ENCODE data around the gene SLC39A12. TPM values are rescaled to one million over a fixed set of nuclear protein-coding genes. Genes with fewer than 3 reads are reported as not detected.

The SLC39A12 gene
- total RNA-seq, 2 donors from 2014 or later = 0.14 TPM; not detected in 1

- H3K36me3 ChIP-seq = no peaks in the 10 kb centered on the region
- ATAC-seq (ENCODE audit: insufficient number of reproducible peaks, low FRiP score, low read depth) (no peak), DNase-seq (ENCODE audit: low spot score) (no peak)
- no peaks in the 10 kb centered on the region for H3K4me1 ChIP-seq (ENCODE audit: control insufficient read depth in 1 of 2, low read depth in 2 of 2)
- H3K4me3 ChIP-seq = no peak overlapping the region
- H3K9me3 ChIP-seq = no peaks in the 10 kb centered on the region
- H3K27me3 ChIP-seq (replicated peaks; ENCODE audit: insufficient read depth) = no peaks in the 10 kb centered on the region
- no peak overlapping the region for H3K27ac ChIP-seq
- no peak for TF ChIP-seq CTCF (IDR thresholded peaks at IDR 0.05)
Measured at GRCh38 chr10:18071591-18071990, 119.9 kb downstream of the SLC39A12 start.

GRCh38 chr10:18073314-18073713, 121.6 kb downstream of the SLC39A12 start:
- Histone ChIP-seq H3K27ac (no peak overlapping the region), H3K4me3 (no peak overlapping the region), H3K9me3 (no peaks in the 10 kb centered on the region), H3K27me3 (replicated peaks; ENCODE audit: insufficient read depth) (no peaks in the 10 kb centered on the region), H3K36me3 (no peaks in the 10 kb centered on the region), H3K4me1 (ENCODE audit: control insufficient read depth in 1 of 2, low read depth in 2 of 2) (no peaks in the 10 kb centered on the region)
- TF ChIP-seq CTCF (IDR thresholded peaks at IDR 0.05) = no peak
- DNase-seq (ENCODE audit: low spot score) = no peak
- ATAC-seq (ENCODE audit: insufficient number of reproducible peaks, low FRiP score, low read depth) = no peak

GRCh38 chr10:18075881-18076280, 124.2 kb downstream of the SLC39A12 start:
- DNase-seq (ENCODE audit: low spot score) (no peak), ATAC-seq (ENCODE audit: insufficient number of reproducible peaks, low FRiP score, low read depth) (no peak)
- no peak overlapping the region for H3K4me3 ChIP-seq
- H3K27ac ChIP-seq = no peak overlapping the region
- no peaks in the 10 kb centered on the region for H3K36me3 ChIP-seq
- no peaks in the 10 kb centered on the region for H3K27me3 ChIP-seq (replicated peaks; ENCODE audit: insufficient read depth)
- no peak for TF ChIP-seq CTCF (IDR thresholded peaks at IDR 0.05)
- H3K9me3 ChIP-seq = no peaks in the 10 kb centered on the region
- no peaks in the 10 kb centered on the region for H3K4me1 ChIP-seq (ENCODE audit: control insufficient read depth in 1 of 2, low read depth in 2 of 2)

- DNase-seq (ENCODE audit: low spot score) = no peak
- H3K27me3 ChIP-seq (replicated peaks; ENCODE audit: insufficient read depth) = no peaks in the 10 kb centered on the region
- H3K4me1 ChIP-seq (ENCODE audit: control insufficient read depth in 1 of 2, low read depth in 2 of 2) = no peaks in the 10 kb centered on the region
- no peaks in the 10 kb centered on the region for H3K36me3 ChIP-seq
- H3K9me3 ChIP-seq = no peaks in the 10 kb centered on the region
- H3K4me3 ChIP-seq = no peak overlapping the region
- TF ChIP-seq CTCF (IDR thresholded peaks at IDR 0.05) = no peak
- H3K27ac ChIP-seq = no peak overlapping the region
- no peak for ATAC-seq (ENCODE audit: insufficient number of reproducible peaks, low FRiP score, low read depth)
Measured at GRCh38 chr10:18079665-18080295, 128.1 kb downstream of the SLC39A12 start.

GRCh38 chr10:18082381-18082780, 130.7 kb downstream of the SLC39A12 start:
- no peak for DNase-seq (ENCODE audit: low spot score)
- Histone ChIP-seq H3K36me3 (no peaks in the 10 kb centered on the region), H3K27me3 (replicated peaks; ENCODE audit: insufficient read depth) (no peaks in the 10 kb centered on the region), H3K4me3 (no peak overlapping the region), H3K4me1 (ENCODE audit: control insufficient read depth in 1 of 2, low read depth in 2 of 2) (no peaks in the 10 kb centered on the region), H3K9me3 (no peaks in the 10 kb centered on the region), H3K27ac (no peak overlapping the region)
- ATAC-seq (ENCODE audit: insufficient number of reproducible peaks, low FRiP score, low read depth) = no peak
- no peak for TF ChIP-seq CTCF (IDR thresholded peaks at IDR 0.05)
